ENCODE results near the gene DAGLA.

DAGLA gene

GRCh38 chr11:61731211-61731951 lies 51.2 kb downstream of the DAGLA start:
- FAIRE-seq: no peak

GRCh38 chr11:61731952-61732675 lies 51.9 kb downstream of the DAGLA start:
- no peak for FAIRE-seq

GRCh38 chr11:61732705-61733104 lies 52.5 kb downstream of the DAGLA start:
- no peak for FAIRE-seq

- no peak for FAIRE-seq
Measured at GRCh38 chr11:61733120-61733978, 53.2 kb downstream of the DAGLA start.

GRCh38 chr11:61734767-61735166 lies 54.6 kb downstream of the DAGLA start:
- FAIRE-seq: no peak

GRCh38 chr11:61735391-61735790 lies 55.2 kb downstream of the DAGLA start:
- no peak for FAIRE-seq

GRCh38 chr11:61736310-61736709 lies 56.1 kb downstream of the DAGLA start:
- no peak for FAIRE-seq

- no peak for FAIRE-seq
Measured at GRCh38 chr11:61737131-61737530, 56.9 kb downstream of the DAGLA start.

GRCh38 chr11:61737636-61738386 lies 57.6 kb downstream of the DAGLA start:
- no peak for FAIRE-seq

GRCh38 chr11:61738776-61739175 lies 58.6 kb downstream of the DAGLA start:
- no peak for FAIRE-seq

GRCh38 chr11:61739413-61739812 lies 59.2 kb downstream of the DAGLA start:
- FAIRE-seq: no peak

GRCh38 chr11:61739966-61740365 lies 59.8 kb downstream of the DAGLA start:
- FAIRE-seq: no peak

- no peak for FAIRE-seq
Measured at GRCh38 chr11:61742391-61742790, 62.2 kb downstream of the DAGLA start.

- no peak for FAIRE-seq
Measured at GRCh38 chr11:61743486-61744095, 63.4 kb downstream of the DAGLA start.

GRCh38 chr11:61744181-61744580 lies 64.0 kb downstream of the DAGLA start:
- FAIRE-seq: no peak

GRCh38 chr11:61744609-61745156 lies 64.5 kb downstream of the DAGLA start:
- FAIRE-seq: no peak

- no peak for FAIRE-seq
Measured at GRCh38 chr11:61745781-61746441, 65.7 kb downstream of the DAGLA start.

- no peak for FAIRE-seq
Measured at GRCh38 chr11:61746442-61747191, 66.4 kb downstream of the DAGLA start.

GRCh38 chr11:61747192-61747966 lies 67.2 kb downstream of the DAGLA start:
- no peak for FAIRE-seq

- FAIRE-seq: no peak
Measured at GRCh38 chr11:61747967-61748285, 67.7 kb downstream of the DAGLA start.

Measured in colon (tissue), 2 donors.